GM21447 (cell line): ENCODE data around the gene PCF11.

Experiments
- ATAC-seq: cut with Tn5 transposase; IDR thresholded peaks from one replicate; pipeline ENCODE4 v1.9.1; 2021; ENCODE audit not compliant: unreplicated experiment

The PCF11 gene

DNA sequence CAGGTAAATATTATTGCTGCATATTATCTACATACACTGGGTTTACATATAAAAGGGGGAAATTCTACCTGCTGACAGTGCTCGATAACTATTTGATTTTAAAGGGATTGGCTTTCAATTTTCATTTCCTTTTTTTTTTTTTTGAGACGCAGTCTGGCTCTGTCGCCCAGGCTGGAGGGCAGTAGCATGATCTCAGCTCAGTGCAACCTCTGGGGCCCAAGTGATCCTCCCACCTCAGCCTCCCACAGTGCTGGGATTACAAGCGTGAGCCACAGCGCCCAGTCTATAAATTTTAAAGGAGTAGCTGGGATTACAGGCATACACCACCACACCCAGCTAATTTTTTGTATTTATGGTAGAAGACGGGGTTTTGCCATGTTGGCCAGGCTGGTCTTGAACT, 3.2 kb upstream of the PCF11 start:
- no peak for ATAC-seq

DNA sequence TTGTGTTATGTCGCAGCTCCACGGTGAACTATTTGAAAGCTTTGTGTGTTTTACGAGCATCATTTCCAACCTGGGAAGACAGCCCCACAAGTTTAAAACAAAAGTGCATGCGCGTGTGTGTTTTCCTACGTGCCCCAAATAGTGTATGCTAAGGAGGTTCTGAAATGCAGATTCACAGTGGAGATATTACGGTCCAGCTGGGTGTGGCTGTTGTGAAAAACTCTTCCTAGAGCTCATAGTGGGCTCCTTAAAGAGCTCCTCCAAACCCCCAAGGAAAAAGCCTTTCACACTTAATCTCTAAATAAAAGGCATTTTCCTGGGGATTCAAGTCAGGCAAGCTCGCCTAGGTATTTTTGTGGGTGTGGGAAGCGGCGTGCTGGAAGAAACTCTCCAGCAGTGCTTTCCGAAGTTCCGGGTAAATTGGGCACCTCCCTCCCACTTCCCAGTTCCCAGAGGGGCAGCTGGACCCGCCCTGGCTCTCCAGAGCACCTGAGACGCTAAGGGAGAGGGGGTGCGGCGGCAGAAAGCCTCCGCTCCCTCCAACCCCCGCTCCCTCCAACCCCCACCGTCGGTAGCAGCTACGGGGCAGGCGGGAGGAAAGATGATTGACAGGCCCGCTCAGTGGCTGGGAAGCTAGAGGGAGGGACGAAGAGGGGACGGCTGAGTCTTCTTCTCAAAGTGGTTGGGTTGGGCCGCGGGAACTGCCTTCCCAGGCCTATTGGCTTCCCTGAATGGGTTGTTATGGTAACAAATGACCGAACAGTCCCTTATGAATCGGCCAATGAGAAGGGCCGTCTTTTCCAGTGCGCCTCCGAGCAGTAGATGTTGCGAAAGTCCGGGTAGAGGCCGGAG, 561 bp upstream of the PCF11 start:
- peak; percentile 92 for ATAC-seq

DNA sequence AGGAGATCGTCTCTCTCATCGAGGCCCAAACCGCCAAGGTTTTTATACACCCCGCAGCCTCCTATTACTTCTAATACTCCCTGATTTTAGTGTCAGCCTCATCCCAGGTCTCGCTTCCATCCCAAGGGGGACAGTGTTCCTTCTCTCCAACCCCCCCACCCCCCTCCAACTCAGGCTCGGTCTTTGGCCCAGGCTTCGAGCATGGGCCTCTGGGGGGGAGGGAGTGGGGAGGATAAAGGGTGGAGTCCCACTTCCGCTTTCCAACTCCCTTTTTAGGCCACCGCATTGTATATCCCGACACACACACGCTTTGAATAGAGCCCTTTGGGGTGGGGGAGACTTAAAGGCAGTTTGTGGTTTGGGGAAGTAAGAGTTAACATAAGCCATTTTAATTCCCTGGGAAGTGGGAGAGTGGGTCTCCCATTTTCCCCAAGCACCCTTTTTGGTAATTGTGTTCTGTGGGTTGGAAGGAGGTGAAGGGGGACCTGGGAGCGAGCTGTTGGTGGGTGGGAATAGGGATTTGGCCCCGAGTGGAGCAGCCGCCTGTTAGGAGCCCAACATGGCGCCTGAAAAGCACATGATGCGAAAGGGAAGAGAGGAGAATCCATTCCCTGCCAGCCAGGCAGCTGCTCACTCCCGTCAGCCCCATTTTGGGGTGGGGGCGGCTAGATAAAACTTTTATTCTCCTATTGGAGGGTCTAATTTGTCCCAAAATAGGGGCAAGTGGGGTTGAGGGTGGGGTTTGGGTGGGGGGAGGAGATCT, 844 bp downstream of the PCF11 start:
- no peak for ATAC-seq

DNA sequence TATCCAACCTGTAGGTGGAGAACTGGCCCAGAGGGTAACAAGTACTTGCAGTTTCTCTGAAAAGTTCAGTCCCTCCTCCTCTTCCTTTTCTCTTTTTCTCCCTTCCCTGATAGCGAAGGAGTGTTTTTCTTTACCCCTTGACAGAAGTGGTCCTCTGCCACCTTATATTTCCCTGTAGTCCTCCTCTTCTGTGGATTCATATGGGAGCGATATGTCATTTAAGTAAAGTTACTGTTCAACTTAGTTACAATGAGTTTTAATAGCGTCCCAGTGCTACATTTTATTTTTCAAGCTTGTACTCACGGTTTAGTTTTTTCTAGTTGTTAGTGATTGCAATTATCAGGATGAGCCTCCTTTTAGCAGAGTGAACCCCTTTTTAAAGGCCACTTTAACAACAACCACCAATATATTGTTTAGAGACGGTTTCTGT, 1.4 kb downstream of the PCF11 start:
- no peak for ATAC-seq

DNA sequence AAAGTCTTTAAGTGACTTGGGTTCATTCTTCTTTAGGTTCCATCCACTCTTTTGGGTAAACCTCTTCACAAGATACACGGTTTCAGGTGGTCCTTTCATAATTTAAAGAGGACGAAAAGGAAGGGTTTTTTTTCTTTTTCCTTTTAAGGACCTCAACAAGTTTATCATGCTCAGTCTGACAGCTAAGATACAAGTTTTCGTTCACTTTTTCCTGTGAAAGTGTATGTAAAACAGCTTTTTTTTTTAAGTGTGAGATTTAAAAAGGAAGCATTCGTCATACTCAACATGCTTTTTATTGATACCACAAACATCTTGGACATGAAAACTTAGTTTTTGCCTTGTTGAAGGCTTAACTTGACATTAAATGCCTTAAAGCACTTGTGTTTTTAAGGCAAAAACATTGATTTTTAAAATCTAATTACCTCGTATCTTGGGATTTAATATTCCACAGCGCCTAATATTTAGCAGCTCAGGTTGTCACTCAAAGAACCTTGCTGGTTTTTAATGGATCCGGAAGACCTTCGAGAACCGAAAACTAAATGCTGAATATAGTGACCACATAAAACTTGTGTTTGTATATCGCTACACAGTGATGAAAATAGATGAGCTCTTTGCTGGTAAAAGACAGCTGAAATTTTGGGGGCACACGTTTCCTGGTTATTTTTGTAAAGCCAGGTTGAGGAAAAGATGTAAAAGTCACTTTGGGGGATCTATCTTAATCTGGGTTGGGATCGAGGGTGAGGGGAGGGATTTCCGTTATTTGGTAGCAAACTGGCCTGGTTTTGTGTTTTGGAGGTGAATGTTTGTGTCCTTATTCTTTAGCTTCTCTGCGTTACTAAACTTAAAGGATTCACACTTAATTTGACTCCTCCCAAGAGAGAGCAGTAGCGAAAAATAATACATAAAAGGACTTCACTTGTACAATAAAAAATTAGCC, 2.3 kb downstream of the PCF11 start:
- ATAC-seq = no peak

DNA sequence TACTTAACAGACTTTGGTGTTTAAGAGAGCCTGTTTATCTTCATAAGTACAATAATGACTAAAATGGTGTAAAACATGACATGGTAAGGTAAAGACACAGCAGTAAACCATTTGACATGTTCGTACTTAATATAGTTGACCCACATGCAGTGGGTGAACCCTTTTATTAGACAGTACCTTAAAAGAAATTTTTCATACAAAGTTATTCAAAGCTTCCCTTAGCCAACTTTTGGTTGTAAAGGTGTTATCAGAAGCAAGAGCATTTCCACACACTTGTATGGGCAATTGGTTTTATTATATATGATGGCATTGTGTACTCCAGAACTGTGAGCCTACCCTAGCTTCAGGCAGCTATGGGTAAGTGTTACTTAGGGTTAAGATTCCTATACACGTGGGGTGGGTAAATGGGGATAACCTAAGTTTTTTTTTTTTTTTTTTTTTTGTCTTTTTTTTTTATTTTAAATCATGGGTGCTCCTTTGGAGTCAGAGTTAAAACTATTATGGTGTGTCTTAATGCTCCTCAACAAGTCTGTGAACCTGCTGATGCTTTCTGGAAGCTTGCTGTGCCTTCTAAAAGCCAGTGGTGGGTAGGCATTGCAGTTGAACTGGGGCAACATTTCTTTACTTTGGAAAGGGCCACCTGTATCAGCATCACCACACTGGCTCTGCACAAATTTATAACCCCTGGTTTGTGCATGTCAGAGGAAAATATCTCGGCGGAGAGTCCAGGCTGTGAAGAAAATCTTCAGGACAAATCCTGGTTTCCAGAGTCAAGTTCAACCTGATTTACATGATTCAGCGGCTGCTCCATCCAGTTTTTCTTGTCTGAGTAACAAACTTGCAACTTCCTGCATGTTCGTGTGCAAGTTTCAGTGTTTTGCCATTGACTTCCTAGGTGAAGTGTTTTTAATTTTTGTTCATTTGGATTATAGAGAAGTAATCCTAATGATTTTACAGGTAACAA, 3.3 kb downstream of the PCF11 start:
- ATAC-seq = no peak

DNA sequence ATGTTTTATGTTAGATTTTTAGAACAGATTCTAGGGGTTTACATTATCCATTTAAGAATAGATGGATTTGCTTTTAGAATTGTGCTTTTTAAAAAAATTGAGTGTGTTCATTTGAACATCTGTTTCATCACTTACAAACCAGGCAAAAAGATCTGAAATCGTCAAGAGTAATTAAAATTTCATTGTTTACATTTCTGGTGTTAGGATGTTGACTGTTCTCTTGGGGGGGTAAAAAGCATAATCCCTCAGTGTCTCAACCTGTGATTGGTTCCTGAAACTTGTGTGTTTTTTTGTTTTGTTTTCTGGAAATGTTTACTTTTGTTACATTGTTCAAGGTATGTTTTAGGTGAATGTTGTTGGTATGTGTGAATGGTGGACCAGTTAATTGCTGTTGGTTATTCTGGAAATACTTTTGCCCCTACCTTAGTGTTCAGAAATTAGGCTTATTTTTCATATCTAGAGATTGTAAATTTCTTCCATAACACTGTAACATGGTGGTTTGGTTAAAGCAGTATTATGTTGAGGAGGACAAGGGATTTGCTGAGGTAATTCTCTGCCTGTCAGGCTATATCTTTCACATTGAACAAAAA, 4.8 kb downstream of the PCF11 start:
- no peak for ATAC-seq

DNA sequence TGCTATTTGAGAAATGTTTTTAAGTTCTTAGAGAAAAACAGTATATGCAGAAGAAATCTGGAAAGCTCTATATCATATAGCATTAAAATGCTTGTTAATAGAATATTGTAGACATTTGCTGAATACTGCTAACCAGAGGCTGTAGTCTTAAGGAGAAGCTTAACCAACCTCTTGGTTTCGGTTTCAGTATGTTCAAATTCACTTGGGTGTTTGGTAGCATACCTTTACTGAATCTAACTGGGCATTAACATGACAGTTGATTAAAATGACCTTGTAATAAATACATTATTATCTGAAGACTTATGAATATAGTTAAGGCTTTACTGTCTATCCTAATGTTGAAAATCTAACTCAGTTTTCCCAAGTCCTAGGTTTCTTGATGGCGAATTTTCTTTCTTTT, 5.4 kb downstream of the PCF11 start:
- ATAC-seq = peak; percentile 48

DNA sequence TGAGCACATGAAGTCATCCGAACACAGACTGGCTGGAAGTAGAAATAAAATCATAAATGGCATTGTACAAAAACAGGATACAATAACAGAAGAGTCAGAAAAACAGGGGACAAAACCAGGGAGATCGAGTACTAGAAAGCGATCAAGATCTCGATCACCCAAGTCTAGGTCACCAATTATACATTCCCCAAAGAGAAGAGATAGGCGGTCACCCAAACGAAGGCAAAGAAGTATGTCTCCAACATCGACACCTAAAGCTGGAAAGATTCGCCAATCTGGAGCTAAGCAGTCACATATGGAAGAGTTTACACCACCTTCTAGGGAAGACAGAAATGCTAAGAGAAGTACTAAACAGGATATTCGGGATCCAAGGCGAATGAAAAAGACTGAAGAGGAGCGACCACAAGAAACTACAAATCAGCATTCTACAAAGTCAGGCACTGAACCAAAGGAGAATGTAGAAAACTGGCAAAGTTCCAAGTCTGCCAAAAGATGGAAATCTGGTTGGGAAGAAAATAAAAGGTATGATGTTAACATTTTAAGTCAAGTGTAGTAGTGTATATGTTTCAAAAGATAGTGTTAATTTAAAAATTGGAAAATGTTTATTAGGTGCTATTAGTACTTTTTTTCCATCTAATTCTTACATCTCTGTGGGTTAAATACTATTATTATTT, 9.4 kb downstream of the PCF11 start:
- no peak for ATAC-seq

DNA sequence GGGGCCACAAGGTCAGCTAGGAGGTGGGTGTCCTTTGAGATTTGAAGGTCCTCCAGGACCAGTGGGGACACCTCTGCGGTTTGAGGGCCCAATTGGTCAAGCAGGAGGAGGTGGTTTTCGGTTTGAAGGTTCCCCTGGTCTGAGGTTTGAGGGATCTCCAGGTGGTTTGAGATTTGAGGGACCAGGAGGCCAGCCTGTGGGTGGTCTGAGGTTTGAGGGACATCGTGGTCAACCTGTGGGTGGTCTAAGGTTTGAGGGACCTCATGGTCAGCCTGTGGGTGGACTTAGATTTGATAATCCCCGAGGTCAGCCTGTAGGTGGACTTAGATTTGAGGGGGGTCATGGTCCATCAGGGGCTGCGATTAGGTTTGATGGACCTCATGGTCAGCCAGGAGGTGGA, 11.8 kb downstream of the PCF11 start:
- no peak for ATAC-seq

DNA sequence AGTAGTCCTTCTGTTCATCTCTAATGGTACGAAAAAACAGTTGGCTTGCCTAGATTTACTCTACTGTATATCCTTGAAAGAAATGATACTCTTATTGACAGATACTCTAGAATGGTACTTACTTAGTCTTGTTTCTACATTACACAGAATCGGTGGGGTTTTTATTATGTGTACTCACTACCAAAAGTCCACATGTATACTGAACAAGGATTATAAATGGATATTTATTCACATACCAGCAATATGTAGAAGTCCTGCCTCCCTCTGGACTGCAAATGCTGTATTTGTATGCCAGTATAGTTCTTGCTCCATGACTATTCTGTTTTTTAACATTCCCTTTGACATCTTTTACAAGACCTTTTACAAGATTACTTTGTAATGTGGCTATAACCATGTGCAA, 13.9 kb downstream of the PCF11 start:
- no peak for ATAC-seq

DNA sequence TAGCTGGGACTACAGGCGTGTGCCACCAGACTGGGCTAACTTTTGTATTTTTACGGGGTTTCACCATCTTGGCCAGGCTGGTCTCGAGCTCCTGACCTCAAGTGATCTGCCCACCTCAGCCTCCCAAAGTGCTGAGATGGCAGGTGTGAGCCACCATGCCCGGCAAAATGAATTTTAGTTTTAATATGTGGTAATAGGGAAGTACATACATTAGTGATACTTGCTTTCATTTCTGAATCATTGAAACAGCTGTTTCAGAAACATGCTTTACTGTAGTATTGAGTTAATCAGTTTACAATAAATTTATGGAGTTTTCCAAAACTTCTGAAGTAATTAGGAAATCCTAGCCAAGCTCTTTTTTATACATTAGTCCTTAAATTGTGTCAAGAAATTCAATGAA, 15.6 kb downstream of the PCF11 start:
- no peak for ATAC-seq

DNA sequence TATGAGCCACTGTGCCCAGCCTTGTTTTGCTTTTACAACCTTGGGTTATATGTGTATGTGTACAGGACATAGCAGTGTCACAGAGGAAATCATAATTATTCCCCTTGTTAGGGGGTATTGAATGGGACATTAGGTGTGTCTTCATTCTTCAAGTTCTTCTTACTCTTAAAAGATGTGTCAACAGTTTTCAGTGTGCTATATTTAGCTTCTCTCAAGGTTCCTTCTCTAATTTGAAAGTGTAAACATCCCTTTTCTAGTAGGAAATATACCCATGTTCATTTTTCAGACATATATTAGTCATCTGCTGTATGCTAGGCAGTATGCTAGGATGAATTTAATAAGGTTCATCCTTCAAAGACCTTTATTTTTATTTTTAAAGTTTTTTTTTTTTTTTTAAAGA, 17.1 kb downstream of the PCF11 start:
- peak; percentile 55 for ATAC-seq

DNA sequence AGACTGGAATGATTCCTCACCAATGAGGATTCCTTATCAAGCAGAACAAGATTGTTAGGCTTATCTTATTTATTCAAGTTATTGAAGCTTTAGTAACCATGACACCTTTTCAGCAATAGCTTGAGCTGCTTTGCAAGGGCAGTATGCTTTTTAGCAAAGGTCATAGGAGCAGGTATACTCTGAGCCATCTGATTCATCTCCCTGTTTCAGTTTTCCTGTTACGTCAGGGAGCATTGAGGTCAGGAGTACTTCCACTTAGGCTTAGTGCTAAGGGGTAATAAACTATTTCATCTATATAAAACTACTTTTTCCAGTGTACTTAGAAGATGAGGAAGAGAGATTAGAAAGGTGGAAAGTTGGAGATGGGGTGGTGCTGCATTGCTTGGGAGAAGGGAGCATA, 18.9 kb downstream of the PCF11 start:
- no peak for ATAC-seq

DNA sequence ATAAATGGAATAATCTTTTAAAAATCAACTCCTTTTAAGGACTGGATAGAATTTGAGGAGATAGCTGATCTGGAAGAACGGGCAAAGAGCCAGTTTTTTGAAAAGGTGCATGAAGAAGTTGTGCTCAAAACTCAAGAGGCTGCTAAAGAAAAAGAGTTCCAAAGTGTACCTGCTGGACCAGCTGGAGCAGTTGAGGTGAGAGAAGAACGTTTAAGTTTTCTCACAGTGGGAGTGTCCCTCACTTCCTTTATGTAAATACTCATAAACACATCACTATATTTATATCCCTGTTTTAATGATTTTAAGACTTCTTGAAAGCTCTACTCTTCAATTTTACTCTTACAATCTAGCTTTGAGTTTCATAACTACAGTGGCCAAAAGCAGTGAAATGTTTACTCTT, 24.9 kb downstream of the PCF11 start:
- ATAC-seq = no peak

DNA sequence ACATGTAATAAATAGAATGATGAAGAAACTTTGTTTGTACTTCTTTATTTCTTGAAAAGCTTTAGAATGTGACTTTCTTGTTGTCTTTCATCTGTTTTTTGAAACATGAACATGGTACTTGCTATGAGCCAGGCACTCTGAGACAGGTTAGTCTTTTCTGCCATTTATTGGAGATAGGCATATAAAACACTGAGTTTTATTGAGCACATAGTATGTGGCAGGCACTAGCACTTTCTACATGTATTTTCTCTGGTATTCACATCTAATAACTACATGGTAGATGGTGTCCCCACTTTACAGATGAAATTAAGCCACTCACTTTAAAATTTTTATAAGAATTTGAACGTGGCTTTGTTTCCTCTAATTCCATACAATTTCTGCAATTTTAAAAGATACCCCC, 28.8 kb downstream of the PCF11 start:
- ATAC-seq = no peak

DNA sequence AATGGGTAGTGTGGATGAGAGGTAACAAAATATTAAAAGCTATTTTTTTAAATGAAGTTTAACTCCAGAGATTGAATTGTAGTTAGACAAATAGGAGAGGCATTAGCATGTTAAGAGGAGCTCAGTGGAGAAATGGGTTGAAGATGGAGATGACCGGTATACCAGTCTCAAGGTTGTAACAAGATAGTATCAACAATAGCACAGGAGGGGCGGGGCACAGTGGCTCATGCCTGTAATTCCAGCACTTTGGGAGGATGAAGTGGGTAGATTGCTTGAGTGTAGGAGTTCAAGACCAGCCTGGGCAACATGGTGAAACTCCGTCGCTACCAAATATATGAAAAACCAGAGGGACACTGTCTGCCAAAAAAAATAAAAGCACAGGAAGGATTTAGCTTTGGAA, 30.5 kb downstream of the PCF11 start:
- no peak for ATAC-seq

DNA sequence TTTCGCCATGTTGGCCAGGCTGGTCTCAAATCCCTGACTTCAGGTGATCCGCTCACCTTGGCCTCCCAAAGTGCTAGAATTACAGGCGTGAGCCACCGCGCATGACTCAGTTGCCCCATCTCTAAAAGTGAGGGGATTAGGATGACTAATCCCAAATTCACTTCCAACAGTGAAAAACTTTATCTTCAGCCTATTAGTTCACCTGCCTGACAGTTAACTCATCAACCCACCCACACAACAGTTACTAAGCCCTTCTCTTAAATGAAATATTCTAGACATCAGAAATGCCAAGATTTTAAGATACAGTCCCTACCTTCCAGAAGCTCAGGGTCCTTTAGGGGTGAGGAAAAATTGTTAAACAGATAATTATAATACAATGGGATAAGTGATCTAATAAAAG, 34.6 kb downstream of the PCF11 start:
- no peak for ATAC-seq

DNA sequence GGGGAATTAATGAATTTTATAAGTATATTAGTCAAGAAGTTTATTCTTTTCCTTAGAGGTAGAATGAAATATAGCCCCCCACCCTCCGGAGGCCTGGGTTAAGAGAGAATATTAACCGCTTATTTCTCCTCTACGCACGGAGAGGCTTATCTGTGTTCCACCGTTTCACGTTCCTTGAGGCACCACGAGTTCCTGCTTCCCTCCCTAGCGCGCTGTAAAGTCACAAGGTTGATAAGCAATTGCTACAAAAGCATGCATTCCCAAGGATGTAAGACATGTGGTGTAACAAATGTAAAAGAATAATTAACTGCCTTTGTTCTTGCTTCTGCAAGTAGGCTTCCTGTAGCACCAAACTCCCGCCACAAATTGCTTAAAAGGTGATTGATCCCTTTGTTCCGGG, 35.1 kb downstream of the PCF11 start:
- no peak for ATAC-seq
